Measurements from ENCODE around the gene OTOGL.

OTOGL gene

GRCh38 chr12:80087486-80088213, 11.7 kb upstream of the OTOGL start:
- Histone ChIP-seq H3F3A (ENCODE audit: control insufficient read depth, insufficient read depth) (no peaks in the 10 kb centered on the region), H3K27ac (ENCODE audit: low read depth, low read length) (no peak overlapping the region), H3K4me1 (ENCODE audit: control insufficient read depth, low read length) (no peaks in the 10 kb centered on the region), H3K79me2 (ENCODE audit: control insufficient read depth, low read length) (no peaks in the 10 kb centered on the region), H3K4me3 (ENCODE audit: low read length) (no peak overlapping the region), H4K20me1 (ENCODE audit: control insufficient read depth, insufficient read depth, low read depth, low read length) (no peaks in the 10 kb centered on the region), H3K36me3 (ENCODE audit: control insufficient read depth, low read length) (no peaks in the 10 kb centered on the region), H3K27me3 (ENCODE audit: control insufficient read depth, low read length) (no peaks in the 10 kb centered on the region), H3K9me2 (replicated peaks; ENCODE audit: control insufficient read depth, low read length) (no peaks in the 10 kb centered on the region), H3K9me3 (ENCODE audit: control insufficient read depth, insufficient read depth, low read length) (no peaks in the 10 kb centered on the region), H3K4me2 (ENCODE audit: low read length) (no peak overlapping the region)
- TF ChIP-seq EZH2phosphoT487 (IDR thresholded peaks at IDR 0.05; ENCODE audit: borderline replicate concordance, low read length) (no peak), CTCF (IDR thresholded peaks at IDR 0.05; ENCODE audit: low read depth, low read length, poor library complexity, severe bottlenecking) (no peak)

GRCh38 chr12:80100591-80100990, 1.3 kb downstream of the OTOGL start:
- TF ChIP-seq EZH2phosphoT487 (IDR thresholded peaks at IDR 0.05; ENCODE audit: borderline replicate concordance, low read length) (no peak), CTCF (IDR thresholded peaks at IDR 0.05; ENCODE audit: low read depth, low read length, poor library complexity, severe bottlenecking) (no peak)
- H3K4me3 ChIP-seq (ENCODE audit: low read length): no peak overlapping the region
- no peak overlapping the region for H3K27ac ChIP-seq (ENCODE audit: low read depth, low read length)
- H3K27me3 ChIP-seq (ENCODE audit: control insufficient read depth, low read length): no peaks in the 10 kb centered on the region
- no peaks in the 10 kb centered on the region for H3K79me2 ChIP-seq (ENCODE audit: control insufficient read depth, low read length)
- no peaks in the 10 kb centered on the region for H3K9me2 ChIP-seq (replicated peaks; ENCODE audit: control insufficient read depth, low read length)
- H3K4me2 ChIP-seq (ENCODE audit: low read length): no peak overlapping the region
- H3K9me3 ChIP-seq (ENCODE audit: control insufficient read depth, insufficient read depth, low read length): no peaks in the 10 kb centered on the region
- no peaks in the 10 kb centered on the region for H3K36me3 ChIP-seq (ENCODE audit: control insufficient read depth, low read length)
- no peaks in the 10 kb centered on the region for H3F3A ChIP-seq (ENCODE audit: control insufficient read depth, insufficient read depth)
- no peaks in the 10 kb centered on the region for H4K20me1 ChIP-seq (ENCODE audit: control insufficient read depth, insufficient read depth, low read depth, low read length)
- H3K4me1 ChIP-seq (ENCODE audit: control insufficient read depth, low read length): no peaks in the 10 kb centered on the region

DNA sequence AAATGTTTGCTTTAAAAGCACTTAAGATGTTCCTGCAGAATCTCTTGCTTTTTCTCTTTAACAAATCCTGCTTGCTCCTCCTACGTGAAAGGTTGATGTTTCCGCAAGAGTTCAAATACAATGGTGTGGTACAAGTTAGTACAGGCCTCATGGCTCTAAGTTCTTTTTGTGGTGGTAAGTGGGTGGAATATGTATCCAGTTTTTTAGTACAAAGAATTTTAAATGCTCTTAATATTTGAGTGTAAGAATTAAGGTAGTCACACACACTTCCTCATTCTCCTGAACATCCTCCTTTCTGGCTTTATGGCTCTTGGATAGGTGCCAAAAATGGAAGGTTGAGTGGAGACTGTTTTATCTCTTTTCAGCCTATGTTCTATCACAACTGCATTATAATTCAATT, 1.8 kb downstream of the OTOGL start:
- no peaks in the 10 kb centered on the region for H3K79me2 ChIP-seq (ENCODE audit: control insufficient read depth, low read length)

More for the DNA sequence above, 1.8 kb downstream of the OTOGL start:
- H3K36me3 ChIP-seq (ENCODE audit: control insufficient read depth, low read length): no peaks in the 10 kb centered on the region
- no peak overlapping the region for H3K4me3 ChIP-seq (ENCODE audit: low read length)
- no peaks in the 10 kb centered on the region for H3K9me2 ChIP-seq (replicated peaks; ENCODE audit: control insufficient read depth, low read length)
- H3K27ac ChIP-seq (ENCODE audit: low read depth, low read length): no peak overlapping the region
- no peaks in the 10 kb centered on the region for H3K9me3 ChIP-seq (ENCODE audit: control insufficient read depth, insufficient read depth, low read length)
- no peak for TF ChIP-seq CTCF (IDR thresholded peaks at IDR 0.05; ENCODE audit: low read depth, low read length, poor library complexity, severe bottlenecking)
- TF ChIP-seq EZH2phosphoT487 (IDR thresholded peaks at IDR 0.05; ENCODE audit: borderline replicate concordance, low read length): no peak
- H3K27me3 ChIP-seq (ENCODE audit: control insufficient read depth, low read length): no peaks in the 10 kb centered on the region
- no peaks in the 10 kb centered on the region for H4K20me1 ChIP-seq (ENCODE audit: control insufficient read depth, insufficient read depth, low read depth, low read length)
- no peaks in the 10 kb centered on the region for H3K4me1 ChIP-seq (ENCODE audit: control insufficient read depth, low read length)
- no peak overlapping the region for H3K4me2 ChIP-seq (ENCODE audit: low read length)
- H3F3A ChIP-seq (ENCODE audit: control insufficient read depth, insufficient read depth): no peaks in the 10 kb centered on the region
